OCI-LY1 (cell line): Measurements from ENCODE around the gene TEC.

ENCODE experiments used
- H2AFZ ChIP-seq: fragments of 200-600 bp; sonication (generic), shearing (Covaris generic); 2 replicates; pipeline ENCODE4 v1.6.0; 2014; ENCODE audit warnings: antibody characterized with exemption, mild to moderate bottlenecking, low read length
- H3F3A ChIP-seq: fragments of 200-600 bp; sonication (generic), shearing (Covaris generic); 2 replicates; pipeline ENCODE4 v1.6.0; 2014; ENCODE audit warnings: mild to moderate bottlenecking, antibody characterized with exemption, low read length, moderate library complexity; ENCODE audit not compliant: insufficient read depth
- H3K27ac ChIP-seq: fragments of 200-600 bp; sonication (generic); 2 replicates; pipeline ENCODE4 v1.5.1; 2014; ENCODE audit warnings: low read length, mixed run types, mild to moderate bottlenecking, low read depth; ENCODE audit not compliant: poor library complexity, severe bottlenecking
- H3K27me3 ChIP-seq: fragments of 200-600 bp; sonication (generic); 2 replicates; pipeline ENCODE4 v1.6.0; 2014; ENCODE audit warnings: antibody characterized with exemption, mild to moderate bottlenecking, low read length, moderate library complexity; ENCODE audit not compliant: insufficient read depth
- H3K36me3 ChIP-seq: fragments of 200-600 bp; sonication (generic); 2 replicates; pipeline ENCODE4 v1.6.1; 2014; ENCODE audit warnings: mild to moderate bottlenecking, antibody characterized with exemption, low read length, moderate library complexity, mixed read lengths; ENCODE audit not compliant: insufficient read depth
- H3K4me1 ChIP-seq: fragments of 200-600 bp; sonication (generic); 2 replicates; pipeline ENCODE4 v1.5.1; 2014; ENCODE audit warnings: mild to moderate bottlenecking, low read length, moderate library complexity; ENCODE audit not compliant: insufficient read depth, severe bottlenecking
- H3K4me2 ChIP-seq: fragments of 200-600 bp; sonication (generic), shearing (Covaris generic); 2 replicates; pipeline ENCODE4 v1.6.1; 2014; ENCODE audit warnings: low read length
- H3K4me3 ChIP-seq: fragments of 200-600 bp; sonication (generic); 2 replicates; pipeline ENCODE4 v1.5.1; 2014; ENCODE audit warnings: low read length, low read depth, mild to moderate bottlenecking, mixed read lengths; ENCODE audit not compliant: poor library complexity, severe bottlenecking
- H3K79me2 ChIP-seq: fragments of 200-600 bp; shearing (Covaris generic); 2 replicates; pipeline ENCODE4 v1.6.1; 2016; ENCODE audit warnings: mixed run types, low read length, mixed read lengths; ENCODE audit not compliant: insufficient read depth
- H3K9ac ChIP-seq: fragments of 200-600 bp; sonication (generic), shearing (Covaris generic); 2 replicates; pipeline ENCODE4 v1.6.1; 2014; ENCODE audit warnings: mild to moderate bottlenecking, low read length, mixed read lengths
- H3K9me2 ChIP-seq: fragments of 200-600 bp; sonication (generic), shearing (Covaris generic); 2 replicates; pipeline ENCODE4 v1.6.1; 2014; ENCODE audit warnings: low read depth, mild to moderate bottlenecking, low read length, mixed read lengths
- H3K9me3 ChIP-seq: fragments of 200-600 bp; shearing (Covaris generic); 2 replicates; pipeline ENCODE4 v1.6.1; 2014; ENCODE audit warnings: low read length, mixed read lengths
- H4K20me1 ChIP-seq: fragments of 200-600 bp; sonication (generic), shearing (Covaris generic); 2 replicates; pipeline ENCODE4 v1.6.0; 2016; ENCODE audit warnings: mild to moderate bottlenecking, low read length; ENCODE audit not compliant: insufficient read depth
- EZH2 ChIP-seq: fragments of 200-600 bp; sonication (generic), shearing (Covaris generic); IDR thresholded peaks from 2 replicates; pipeline ENCODE4 v1.8.0; 2017; ENCODE audit warnings: borderline replicate concordance, mixed run types, mild to moderate bottlenecking, antibody characterized with exemption, low read length, moderate library complexity, mixed read lengths
- TF ChIP-seq, protein P1 (sequence below): fragments of 200-600 bp; sonication (generic), shearing (Covaris generic); IDR thresholded peaks from 2 replicates; pipeline ENCODE4 v1.5.1; 2017; ENCODE audit warnings: mild to moderate bottlenecking, antibody characterized with exemption, low read length, moderate library complexity, mixed read lengths

The TEC gene

DNA sequence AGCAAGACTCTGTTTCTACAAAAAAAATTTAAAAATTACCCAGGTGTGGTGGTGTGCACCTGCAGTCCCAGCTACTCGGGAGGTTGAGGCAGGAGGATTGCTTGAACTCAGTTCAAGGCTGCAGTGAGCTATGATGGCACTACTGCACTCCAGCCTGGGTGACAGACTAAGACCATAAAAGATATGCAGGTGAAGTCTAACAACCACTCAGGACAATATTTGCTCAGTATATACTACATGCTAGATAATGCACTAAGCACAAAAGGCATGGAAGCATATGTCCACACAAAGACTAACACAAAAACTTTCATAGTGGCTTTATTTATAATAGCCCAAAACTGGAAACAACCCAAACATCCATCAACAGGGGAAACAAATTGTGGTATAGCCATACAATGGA is 77.9 kb downstream of the TEC start:
- H3K4me1 ChIP-seq, result peaks cover 53% of the 10 kb centered on the region
- no peak for TF ChIP-seq EZH2
- TF ChIP-seq, protein P1, sequence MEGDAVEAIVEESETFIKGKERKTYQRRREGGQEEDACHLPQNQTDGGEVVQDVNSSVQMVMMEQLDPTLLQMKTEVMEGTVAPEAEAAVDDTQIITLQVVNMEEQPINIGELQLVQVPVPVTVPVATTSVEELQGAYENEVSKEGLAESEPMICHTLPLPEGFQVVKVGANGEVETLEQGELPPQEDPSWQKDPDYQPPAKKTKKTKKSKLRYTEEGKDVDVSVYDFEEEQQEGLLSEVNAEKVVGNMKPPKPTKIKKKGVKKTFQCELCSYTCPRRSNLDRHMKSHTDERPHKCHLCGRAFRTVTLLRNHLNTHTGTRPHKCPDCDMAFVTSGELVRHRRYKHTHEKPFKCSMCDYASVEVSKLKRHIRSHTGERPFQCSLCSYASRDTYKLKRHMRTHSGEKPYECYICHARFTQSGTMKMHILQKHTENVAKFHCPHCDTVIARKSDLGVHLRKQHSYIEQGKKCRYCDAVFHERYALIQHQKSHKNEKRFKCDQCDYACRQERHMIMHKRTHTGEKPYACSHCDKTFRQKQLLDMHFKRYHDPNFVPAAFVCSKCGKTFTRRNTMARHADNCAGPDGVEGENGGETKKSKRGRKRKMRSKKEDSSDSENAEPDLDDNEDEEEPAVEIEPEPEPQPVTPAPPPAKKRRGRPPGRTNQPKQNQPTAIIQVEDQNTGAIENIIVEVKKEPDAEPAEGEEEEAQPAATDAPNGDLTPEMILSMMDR, result no peak
- no peak overlapping the region for H3K27ac ChIP-seq
- no peak overlapping the region for H2AFZ ChIP-seq
- H4K20me1 ChIP-seq, result no peaks in the 10 kb centered on the region
- no peaks in the 10 kb centered on the region for H3K36me3 ChIP-seq
- H3K9me2 ChIP-seq, result no peaks in the 10 kb centered on the region
- no peaks in the 10 kb centered on the region for H3K27me3 ChIP-seq
- H3K4me3 ChIP-seq, result no peak overlapping the region
- H3K9me3 ChIP-seq, result no peaks in the 10 kb centered on the region
- no peak overlapping the region for H3K4me2 ChIP-seq
- H3F3A ChIP-seq, result no peaks in the 10 kb centered on the region
- H3K9ac ChIP-seq, result no peak overlapping the region
- H3K79me2 ChIP-seq, result no peaks in the 10 kb centered on the region; the same call in 1 of the 2 replicates

DNA sequence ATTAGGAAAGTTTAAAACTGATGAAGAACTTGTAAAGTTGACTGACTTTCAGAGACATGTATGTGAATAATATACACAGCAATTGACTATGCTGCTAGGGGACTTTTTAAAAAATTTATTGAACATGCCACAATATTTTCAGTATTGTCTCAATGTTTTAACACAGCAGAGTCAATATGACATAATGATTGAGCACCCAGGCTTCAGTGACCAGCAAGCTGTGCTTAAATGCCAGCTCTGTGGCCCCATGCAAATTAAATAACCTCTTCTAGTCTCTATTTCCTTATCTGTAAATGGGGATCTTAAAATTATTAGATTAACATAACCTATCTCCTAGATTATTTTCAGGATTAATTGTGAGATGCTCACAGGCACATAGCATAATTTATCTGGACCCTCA is 78.8 kb downstream of the TEC start:
- Histone ChIP-seq H3F3A (no peaks in the 10 kb centered on the region), H3K9ac (no peak overlapping the region), H3K4me3 (no peak overlapping the region), H4K20me1 (no peaks in the 10 kb centered on the region), H3K36me3 (no peaks in the 10 kb centered on the region), H3K4me1 (peaks cover 43% of the 10 kb centered on the region), H3K79me2 (no peaks in the 10 kb centered on the region; the same call in 1 of the 2 replicates), H3K9me2 (no peaks in the 10 kb centered on the region), H3K27ac (no peak overlapping the region), H3K9me3 (no peaks in the 10 kb centered on the region), H3K4me2 (no peak overlapping the region), H2AFZ (no peak overlapping the region), H3K27me3 (no peaks in the 10 kb centered on the region)
- TF ChIP-seq EZH2, result no peak
- TF ChIP-seq, protein P1, result no peak

DNA sequence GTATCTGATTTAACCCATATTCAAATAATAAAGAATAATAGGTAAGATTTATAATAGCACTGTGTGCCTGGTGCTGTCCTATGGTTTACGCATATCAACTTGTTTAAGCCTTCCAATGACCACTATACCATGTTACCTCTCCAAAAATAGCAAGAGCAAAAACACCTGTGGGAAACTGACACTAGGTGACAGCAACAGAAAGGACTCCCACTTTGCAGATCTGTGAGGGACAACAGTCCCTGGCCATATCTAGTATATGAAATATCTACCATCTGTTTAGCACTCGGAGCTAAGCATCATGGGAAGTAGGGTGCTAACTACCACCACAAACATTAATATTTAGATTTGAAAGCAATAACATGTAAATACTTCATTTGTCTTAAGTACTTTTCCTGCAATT is 79.9 kb downstream of the TEC start:
- Histone ChIP-seq H3K9me3 (no peaks in the 10 kb centered on the region), H3K36me3 (no peaks in the 10 kb centered on the region), H3K4me1 (peaks cover 32% of the 10 kb centered on the region), H3K9ac (no peak overlapping the region), H3K79me2 (no peaks in the 10 kb centered on the region; the same call in 1 of the 2 replicates), H4K20me1 (no peaks in the 10 kb centered on the region), H2AFZ (no peak overlapping the region), H3K9me2 (no peaks in the 10 kb centered on the region), H3K27me3 (no peaks in the 10 kb centered on the region), H3K4me3 (no peak overlapping the region), H3F3A (no peaks in the 10 kb centered on the region), H3K4me2 (no peak overlapping the region), H3K27ac (no peak overlapping the region)
- no peak for TF ChIP-seq EZH2
- TF ChIP-seq, protein P1, result peak; percentile 9; the same call in 1 of the 2 replicates
